Progenitor cell of endocrine pancreas (in vitro differentiated cells): ENCODE results near the gene KRTAP4-12. TPM values are rescaled to one million over a fixed set of nuclear protein-coding genes. Genes with fewer than 3 reads are reported as not detected.

Source experiments
- DNase-seq: peaks from one replicate; pipeline ENCODE4 v3.0.0; 2021; ENCODE audit warnings: low spot score; ENCODE audit not compliant: unreplicated experiment
- H3K27ac Mint-ChIP-seq: 2 replicates; pipeline ENCODE4 v1.8.0; 2021; ENCODE audit warnings: mild to moderate bottlenecking, moderate library complexity, mixed read lengths
- H3K27me3 Mint-ChIP-seq: 2 replicates; pipeline ENCODE4 v1.8.0; 2021; ENCODE audit warnings: mixed read lengths
- H3K36me3 Mint-ChIP-seq: 2 replicates; pipeline ENCODE4 v1.8.0; 2022; ENCODE audit warnings: mixed read lengths; ENCODE audit not compliant: insufficient read depth
- H3K4me1 Mint-ChIP-seq: 2 replicates; pipeline ENCODE4 v1.8.0; 2021; ENCODE audit warnings: low read depth, mixed read lengths
- H3K4me3 Mint-ChIP-seq: 2 replicates; pipeline ENCODE4 v1.8.0; 2021; ENCODE audit warnings: low read depth, mild to moderate bottlenecking, moderate library complexity, mixed read lengths
- H3K9me3 Mint-ChIP-seq: 2 replicates; pipeline ENCODE4 v1.8.0; 2021; ENCODE audit warnings: low read depth, mixed read lengths
- total RNA-seq: library from RNA; stranded (reverse); gene quantifications from 2 replicates; pipeline ENCODE4 v1.2.1, GENCODE V29; 2021
- TF ChIP-seq, protein P1 (sequence below): fragments of 200-600 bp; sonication (generic); IDR thresholded peaks from one replicate; pipeline ENCODE4 v1.5.0; 2021; ENCODE audit warnings: antibody characterized with exemption, mild to moderate bottlenecking; ENCODE audit not compliant: unreplicated experiment

Gene KRTAP4-12
- total RNA-seq, 1 donor from 2014 or later = not detected

GRCh38 chr17:41082626-41083025 is 41.4 kb downstream of the KRTAP4-12 start:
- DNase-seq = no peak
- H3K9me3 Mint-ChIP-seq = no peaks in the 10 kb centered on the region
- H3K4me3 Mint-ChIP-seq = no peak overlapping the region
- H3K4me1 Mint-ChIP-seq = peaks cover 6% of the 10 kb centered on the region
- TF ChIP-seq, protein P1, sequence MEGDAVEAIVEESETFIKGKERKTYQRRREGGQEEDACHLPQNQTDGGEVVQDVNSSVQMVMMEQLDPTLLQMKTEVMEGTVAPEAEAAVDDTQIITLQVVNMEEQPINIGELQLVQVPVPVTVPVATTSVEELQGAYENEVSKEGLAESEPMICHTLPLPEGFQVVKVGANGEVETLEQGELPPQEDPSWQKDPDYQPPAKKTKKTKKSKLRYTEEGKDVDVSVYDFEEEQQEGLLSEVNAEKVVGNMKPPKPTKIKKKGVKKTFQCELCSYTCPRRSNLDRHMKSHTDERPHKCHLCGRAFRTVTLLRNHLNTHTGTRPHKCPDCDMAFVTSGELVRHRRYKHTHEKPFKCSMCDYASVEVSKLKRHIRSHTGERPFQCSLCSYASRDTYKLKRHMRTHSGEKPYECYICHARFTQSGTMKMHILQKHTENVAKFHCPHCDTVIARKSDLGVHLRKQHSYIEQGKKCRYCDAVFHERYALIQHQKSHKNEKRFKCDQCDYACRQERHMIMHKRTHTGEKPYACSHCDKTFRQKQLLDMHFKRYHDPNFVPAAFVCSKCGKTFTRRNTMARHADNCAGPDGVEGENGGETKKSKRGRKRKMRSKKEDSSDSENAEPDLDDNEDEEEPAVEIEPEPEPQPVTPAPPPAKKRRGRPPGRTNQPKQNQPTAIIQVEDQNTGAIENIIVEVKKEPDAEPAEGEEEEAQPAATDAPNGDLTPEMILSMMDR = no peak
- H3K27me3 Mint-ChIP-seq = peaks cover 8% of the 10 kb centered on the region
- H3K27ac Mint-ChIP-seq = no peak overlapping the region
- H3K36me3 Mint-ChIP-seq = no peaks in the 10 kb centered on the region

DNA sequence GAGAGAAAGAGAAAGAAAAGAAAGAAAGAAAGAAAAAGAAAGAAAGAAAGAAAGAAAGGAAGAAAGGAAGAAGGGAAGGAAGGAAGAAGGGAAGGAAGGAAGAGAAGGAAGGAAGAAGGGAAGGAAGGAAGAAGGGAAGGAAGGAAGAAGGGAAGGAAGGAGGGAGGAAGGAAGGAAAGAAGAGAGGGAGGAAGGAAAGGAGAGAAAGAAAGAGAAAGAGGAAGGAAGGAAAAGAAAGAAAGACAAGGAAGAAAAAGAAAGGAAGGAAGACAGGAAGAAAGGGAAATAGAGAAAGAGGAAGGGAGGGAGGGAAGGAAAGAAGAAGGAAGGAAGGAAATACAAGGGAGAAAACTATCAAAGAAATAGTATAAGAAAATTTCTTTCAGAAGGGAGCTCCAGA is 47.2 kb downstream of the KRTAP4-12 start:
- Mint-ChIP-seq H3K4me3 (no peak overlapping the region), H3K36me3 (no peaks in the 10 kb centered on the region)
- DNase-seq = no peak

GRCh38 chr17:41073676-41074075 is 50.3 kb downstream of the KRTAP4-12 start:
- Mint-ChIP-seq H3K4me3 (no peak overlapping the region), H3K9me3 (no peaks in the 10 kb centered on the region), H3K27ac (no peak overlapping the region), H3K27me3 (peaks cover 9% of the 10 kb centered on the region), H3K36me3 (no peaks in the 10 kb centered on the region), H3K4me1 (no peaks in the 10 kb centered on the region)
- TF ChIP-seq, protein P1 = no peak
- DNase-seq = no peak

More for the DNA sequence above, 47.2 kb downstream of the KRTAP4-12 start:
- TF ChIP-seq, protein P1 = no peak
- H3K9me3 Mint-ChIP-seq = no peaks in the 10 kb centered on the region
- H3K4me1 Mint-ChIP-seq = no peaks in the 10 kb centered on the region
- peaks cover 9% of the 10 kb centered on the region for H3K27me3 Mint-ChIP-seq
- no peak overlapping the region for H3K27ac Mint-ChIP-seq

Other genes starting within 250 kb of the KRTAP4-12 start
- gene KRT20, start 238.9 kb downstream of the KRTAP4-12 start, total RNA-seq = not detected in 2 replicates
- 2.1 and 3.8 TPM in 2 replicates for gene KRT23, start 186.5 kb downstream of the KRTAP4-12 start, total RNA-seq
- gene KRT39, start 157.2 kb downstream of the KRTAP4-12 start, total RNA-seq = not detected in 2 replicates
- gene KRT40, start 139.9 kb downstream of the KRTAP4-12 start, total RNA-seq = 0.13 TPM in 1 of 2 replicates, not detected in the other
- not detected in 2 replicates for gene KRTAP3-3, start 130.0 kb downstream of the KRTAP4-12 start, total RNA-seq
- not detected in 2 replicates for gene KRTAP3-2, start 124.3 kb downstream of the KRTAP4-12 start, total RNA-seq
- not detected in 2 replicates for gene KRTAP3-1, start 115.1 kb downstream of the KRTAP4-12 start, total RNA-seq
- not detected in 2 replicates for gene KRTAP1-5, start 97.0 kb downstream of the KRTAP4-12 start, total RNA-seq
- not detected in 2 replicates for gene KRTAP1-4, start 94.0 kb downstream of the KRTAP4-12 start, total RNA-seq
- gene KRTAP1-3, start 89.3 kb downstream of the KRTAP4-12 start, total RNA-seq = not detected in 2 replicates
- gene KRTAP1-1, start 82.7 kb downstream of the KRTAP4-12 start, total RNA-seq = not detected in 2 replicates
- not detected in 2 replicates for gene KRTAP2-1, start 76.9 kb downstream of the KRTAP4-12 start, total RNA-seq
- not detected in 2 replicates for gene KRTAP2-2, start 69.0 kb downstream of the KRTAP4-12 start, total RNA-seq
- gene KRTAP2-3, start 64.1 kb downstream of the KRTAP4-12 start, total RNA-seq = not detected in 2 replicates
- not detected in 2 replicates for gene KRTAP2-4, start 58.3 kb downstream of the KRTAP4-12 start, total RNA-seq
- not detected in 2 replicates for gene KRTAP4-7, start 40.0 kb downstream of the KRTAP4-12 start, total RNA-seq
- gene KRTAP4-8, start 26.0 kb downstream of the KRTAP4-12 start, total RNA-seq = not detected in 2 replicates
- not detected in 2 replicates for gene KRTAP4-16, start 22.0 kb downstream of the KRTAP4-12 start, total RNA-seq
- gene KRTAP4-9, start 18.8 kb downstream of the KRTAP4-12 start, total RNA-seq = not detected in 2 replicates
- not detected in 2 replicates for gene KRTAP4-11, start 5.8 kb downstream of the KRTAP4-12 start, total RNA-seq
- not detected in 2 replicates for gene KRTAP4-6, start 16.4 kb upstream of the KRTAP4-12 start, total RNA-seq
- gene KRTAP4-5, start 25.6 kb upstream of the KRTAP4-12 start, total RNA-seq = not detected in 2 replicates
- gene KRTAP4-4, start 36.6 kb upstream of the KRTAP4-12 start, total RNA-seq = not detected in 2 replicates
- gene KRTAP4-3, start 44.0 kb upstream of the KRTAP4-12 start, total RNA-seq = not detected in 2 replicates
- not detected in 2 replicates for gene KRTAP4-2, start 54.0 kb upstream of the KRTAP4-12 start, total RNA-seq
- gene KRTAP4-1, start 60.7 kb upstream of the KRTAP4-12 start, total RNA-seq = not detected in 2 replicates
- gene KRTAP9-1, start 65.7 kb upstream of the KRTAP4-12 start, total RNA-seq = not detected in 2 replicates
- not detected in 2 replicates for gene KRTAP9-2, start 102.5 kb upstream of the KRTAP4-12 start, total RNA-seq
- not detected in 2 replicates for gene KRTAP9-3, start 108.3 kb upstream of the KRTAP4-12 start, total RNA-seq
- gene KRTAP9-8, start 113.8 kb upstream of the KRTAP4-12 start, total RNA-seq = not detected in 2 replicates
- gene KRTAP9-4, start 125.5 kb upstream of the KRTAP4-12 start, total RNA-seq = not detected in 2 replicates
- not detected in 2 replicates for gene KRTAP9-9, start 131.2 kb upstream of the KRTAP4-12 start, total RNA-seq
- not detected in 2 replicates for gene KRTAP9-6, start 141.2 kb upstream of the KRTAP4-12 start, total RNA-seq
- gene KRTAP9-7, start 151.5 kb upstream of the KRTAP4-12 start, total RNA-seq = not detected in 2 replicates
- not detected in 2 replicates for gene KRTAP29-1, start 178.7 kb upstream of the KRTAP4-12 start, total RNA-seq
- gene KRTAP16-1, start 185.1 kb upstream of the KRTAP4-12 start, total RNA-seq = not detected in 2 replicates
- gene KRTAP17-1, start 191.5 kb upstream of the KRTAP4-12 start, total RNA-seq = not detected in 2 replicates
- gene KRT33A, start 226.6 kb upstream of the KRTAP4-12 start, total RNA-seq = not detected in 2 replicates
- gene KRT33B, start 245.6 kb upstream of the KRTAP4-12 start, total RNA-seq = not detected in 2 replicates